Stimulated activated effector memory CD8-positive, alpha-beta T cell treated with anti-CD3 and anti-CD28 coated beads, Interleukin-12 subunit alpha, Interleukin-12 subunit beta, amount 100 ng/mL, for 72 hours (primary cell): ENCODE data around the gene ENTPD6.
"Not testable (repeated sequence)": the region's sequence is repeated elsewhere in the genome, so short reads cannot be mapped to it uniquely, and the experiment has no call there.

Experiments
- ATAC-seq: fragments of 150-1000 bp; cut with Tn5 transposase; 2 replicates; pipeline ENCODE4 v1.10.0; 2021
- DNase-seq, 2 donors: peaks; one replicate each; pipeline ENCODE4 v3.0.0; 2021 to 2022; ENCODE audit warnings: low spot score in 2 of 2
- H3K27ac Mint-ChIP-seq: one replicate; pipeline ENCODE4 v1.8.0; 2022; ENCODE audit warnings: mild to moderate bottlenecking, mixed read lengths
- H3K36me3 Mint-ChIP-seq: one replicate; pipeline ENCODE4 v1.8.0; 2022; ENCODE audit warnings: mild to moderate bottlenecking, mixed read lengths
- H3K4me1 Mint-ChIP-seq: one replicate; pipeline ENCODE4 v1.8.0; 2022; ENCODE audit warnings: mixed read lengths
- H3K4me3 Mint-ChIP-seq: one replicate; pipeline ENCODE4 v1.8.0; 2022; ENCODE audit warnings: mild to moderate bottlenecking, mixed read lengths
- H3K9me3 Mint-ChIP-seq: one replicate; pipeline ENCODE4 v1.8.0; 2022; ENCODE audit warnings: mixed read lengths

Gene ENTPD6

GRCh38 chr20:25258828-25259227, 63.3 kb downstream of the ENTPD6 start:
- DNase-seq = no peak
- Mint-ChIP-seq H3K36me3 (peaks cover 11% of the 10 kb centered on the region), H3K9me3 (no peaks in the 10 kb centered on the region), H3K4me1 (no peaks in the 10 kb centered on the region), H3K4me3 (no peak overlapping the region), H3K27ac (peak overlapping the region; percentile 60)
- no peak for ATAC-seq

GRCh38 chr20:25259358-25259757, 63.8 kb downstream of the ENTPD6 start:
- ATAC-seq (no peak), DNase-seq (no peak)
- no peak overlapping the region for H3K4me3 Mint-ChIP-seq
- no peaks in the 10 kb centered on the region for H3K9me3 Mint-ChIP-seq
- no peaks in the 10 kb centered on the region for H3K4me1 Mint-ChIP-seq
- H3K36me3 Mint-ChIP-seq = peaks cover 11% of the 10 kb centered on the region
- H3K27ac Mint-ChIP-seq = peak overlapping the region; percentile 60

GRCh38 chr20:25259788-25260254, 64.3 kb downstream of the ENTPD6 start:
- H3K27ac Mint-ChIP-seq = no peak overlapping the region
- no peaks in the 10 kb centered on the region for H3K9me3 Mint-ChIP-seq
- no peak overlapping the region for H3K4me3 Mint-ChIP-seq
- no peak for ATAC-seq
- no peaks in the 10 kb centered on the region for H3K4me1 Mint-ChIP-seq
- no peak for DNase-seq
- H3K36me3 Mint-ChIP-seq = peaks cover 11% of the 10 kb centered on the region

GRCh38 chr20:25260770-25261437, 65.4 kb downstream of the ENTPD6 start:
- not testable (repeated sequence) for H3K4me3 Mint-ChIP-seq, H3K4me1 Mint-ChIP-seq, ATAC-seq, DNase-seq, H3K36me3 Mint-ChIP-seq, H3K9me3 Mint-ChIP-seq, H3K27ac Mint-ChIP-seq

- no peak for ATAC-seq
- H3K36me3 Mint-ChIP-seq = peaks cover 39% of the 10 kb centered on the region
- H3K27ac Mint-ChIP-seq = peak overlapping the region; percentile 61
These were observed 73.7 kb downstream of the ENTPD6 start for GRCh38 chr20:25269057-25269832.

GRCh38 chr20:25269833-25270170, 74.3 kb downstream of the ENTPD6 start:
- H3K36me3 Mint-ChIP-seq = peaks cover 39% of the 10 kb centered on the region
- ATAC-seq = no peak
- no peaks in the 10 kb centered on the region for H3K9me3 Mint-ChIP-seq
- H3K4me1 Mint-ChIP-seq = no peaks in the 10 kb centered on the region
- H3K27ac Mint-ChIP-seq = no peak overlapping the region
- no peak for DNase-seq
- H3K4me3 Mint-ChIP-seq = no peak overlapping the region

More at GRCh38 chr20:25269057-25269832, 73.7 kb downstream of the ENTPD6 start:
- Mint-ChIP-seq H3K4me3 (no peak overlapping the region), H3K4me1 (no peaks in the 10 kb centered on the region), H3K9me3 (no peaks in the 10 kb centered on the region)
- DNase-seq = no peak

GRCh38 chr20:25270829-25271251, 75.3 kb downstream of the ENTPD6 start:
- Mint-ChIP-seq H3K4me3 (no peak overlapping the region), H3K36me3 (peaks cover 47% of the 10 kb centered on the region), H3K4me1 (no peaks in the 10 kb centered on the region), H3K9me3 (no peaks in the 10 kb centered on the region), H3K27ac (no peak overlapping the region)
- ATAC-seq = no peak
- DNase-seq = no peak

GRCh38 chr20:25271486-25272222, 76.1 kb downstream of the ENTPD6 start:
- no peaks in the 10 kb centered on the region for H3K4me1 Mint-ChIP-seq
- no peak overlapping the region for H3K27ac Mint-ChIP-seq
- H3K4me3 Mint-ChIP-seq = no peak overlapping the region
- no peaks in the 10 kb centered on the region for H3K9me3 Mint-ChIP-seq
- ATAC-seq = no peak
- DNase-seq = no peak
- peaks cover 47% of the 10 kb centered on the region for H3K36me3 Mint-ChIP-seq

- DNase-seq (no peak), ATAC-seq (no peak)
- H3K4me3 Mint-ChIP-seq = no peak overlapping the region
- H3K27ac Mint-ChIP-seq = no peak overlapping the region
- no peaks in the 10 kb centered on the region for H3K4me1 Mint-ChIP-seq
- peaks cover 50% of the 10 kb centered on the region for H3K36me3 Mint-ChIP-seq
- H3K9me3 Mint-ChIP-seq = no peaks in the 10 kb centered on the region
These were observed 76.9 kb downstream of the ENTPD6 start for GRCh38 chr20:25272223-25273000.

- H3K9me3 Mint-ChIP-seq = no peaks in the 10 kb centered on the region
- no peaks in the 10 kb centered on the region for H3K4me1 Mint-ChIP-seq
- ATAC-seq (no peak), DNase-seq (no peak)
- no peak overlapping the region for H3K27ac Mint-ChIP-seq
- no peak overlapping the region for H3K4me3 Mint-ChIP-seq
- peaks cover 54% of the 10 kb centered on the region for H3K36me3 Mint-ChIP-seq
These were observed 77.5 kb downstream of the ENTPD6 start for GRCh38 chr20:25273046-25273445.

- ATAC-seq (no peak), DNase-seq (no peak)
- Mint-ChIP-seq H3K36me3 (peaks cover 52% of the 10 kb centered on the region), H3K4me1 (no peaks in the 10 kb centered on the region), H3K4me3 (no peak overlapping the region), H3K27ac (no peak overlapping the region), H3K9me3 (no peaks in the 10 kb centered on the region)
These were observed 78.2 kb downstream of the ENTPD6 start for GRCh38 chr20:25273541-25274358.

GRCh38 chr20:25274481-25274880, 79.0 kb downstream of the ENTPD6 start:
- Mint-ChIP-seq H3K36me3 (peaks cover 46% of the 10 kb centered on the region), H3K4me1 (no peaks in the 10 kb centered on the region), H3K9me3 (no peaks in the 10 kb centered on the region), H3K27ac (no peak overlapping the region), H3K4me3 (no peak overlapping the region)
- no peak for DNase-seq
- ATAC-seq = no peak

- DNase-seq = no peak
- Mint-ChIP-seq H3K36me3 (peaks cover 40% of the 10 kb centered on the region), H3K9me3 (no peaks in the 10 kb centered on the region), H3K27ac (peak overlapping the region; percentile 63), H3K4me3 (no peak overlapping the region), H3K4me1 (no peaks in the 10 kb centered on the region)
- ATAC-seq = no peak
These were observed 79.6 kb downstream of the ENTPD6 start for GRCh38 chr20:25274891-25275812.
